ENCODE measurements around the gene AURKB. TPM values are rescaled to one million over a fixed set of nuclear protein-coding genes. Genes with fewer than 3 reads are reported as not detected.

The AURKB gene
- total and polyA plus RNA-seq, 2 of the 13 experiments (the other 11 are each of a cell fraction or from before 2014, with no cell fraction given) = 29.5 to 75.3 TPM

DNA sequence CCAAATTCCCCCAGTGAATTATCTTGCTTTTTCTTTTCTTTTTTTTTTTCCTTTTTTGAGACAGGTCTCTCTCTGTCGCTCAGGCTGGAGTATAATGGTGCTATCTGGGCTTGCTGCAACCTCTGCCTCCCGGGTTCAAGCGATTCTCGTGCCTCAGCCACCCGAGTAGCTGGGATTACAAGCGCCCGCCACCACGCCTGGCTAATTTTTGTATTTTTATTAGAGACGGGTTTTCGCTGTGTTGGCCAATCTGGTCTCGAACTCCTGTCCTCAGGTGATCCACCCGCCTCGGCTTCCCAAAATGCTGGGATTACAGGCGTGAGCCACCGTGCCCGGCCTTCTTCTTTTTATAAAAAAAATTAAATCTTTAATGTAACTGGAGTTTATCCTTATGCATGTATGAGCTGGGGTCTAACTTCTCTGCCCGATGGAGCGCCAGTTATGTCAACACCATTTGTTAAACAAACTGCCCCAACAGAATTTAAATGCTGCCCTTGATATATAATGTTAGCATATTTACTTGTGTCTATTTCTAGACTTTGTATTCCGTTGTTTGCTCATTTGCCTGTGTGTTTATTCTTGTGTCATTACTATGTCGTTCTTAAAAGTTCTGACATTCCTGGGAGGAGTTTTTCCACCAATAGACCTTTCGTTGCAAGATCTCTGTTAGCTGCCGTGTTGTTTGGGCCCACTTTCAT lies 535 bp upstream of the AURKB start (continued):
- TF ChIP-seq, protein P1, sequence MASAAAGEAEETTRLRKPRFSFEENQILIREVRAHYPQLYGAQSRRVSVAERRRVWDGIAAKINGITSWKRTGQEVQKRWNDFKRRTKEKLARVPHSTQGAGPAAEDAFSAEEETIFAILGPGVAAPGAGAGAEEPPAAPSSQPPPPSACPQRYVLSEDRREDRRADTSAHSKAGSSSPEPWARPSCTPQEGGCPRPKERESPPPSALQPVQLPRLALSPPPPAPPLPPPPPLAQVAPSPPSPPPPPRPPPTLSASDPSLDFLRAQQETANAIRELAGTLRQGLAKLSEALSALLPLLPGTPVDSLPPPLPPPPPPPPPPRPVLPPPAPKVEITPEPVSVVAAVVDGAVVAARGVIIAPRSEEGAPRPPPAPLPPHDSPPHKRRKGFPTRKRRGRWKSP (CRISPR knock-in tag; IDR thresholded peaks at IDR 0.05) = no peak
- no peak for TF ChIP-seq ZNF10 (CRISPR knock-in tag; IDR thresholded peaks at IDR 0.05; ENCODE audit: borderline replicate concordance, low read depth)
- TF ChIP-seq ZNF512 (CRISPR knock-in tag; IDR thresholded peaks at IDR 0.05) = no peak
- no peak for TF ChIP-seq ZNF18 (CRISPR knock-in tag; IDR thresholded peaks at IDR 0.05; ENCODE audit: insufficient replicate concordance)
- TF ChIP-seq GATAD2A (CRISPR knock-in tag; IDR thresholded peaks at IDR 0.05) = peak; percentile 61
- TF ChIP-seq HES4 (CRISPR knock-in tag; IDR thresholded peaks at IDR 0.05; ENCODE audit: borderline replicate concordance) = no peak
- no peak for TF ChIP-seq ZNF563 (CRISPR knock-in tag; IDR thresholded peaks at IDR 0.05)
- TF ChIP-seq KMT2A (CRISPR knock-in tag; IDR thresholded peaks at IDR 0.05) = no peak
- peak; percentile 79; the same call in 1 of the 2 replicates for TF ChIP-seq THRA (CRISPR knock-in tag; IDR thresholded peaks at IDR 0.05; ENCODE audit: borderline replicate concordance)
- no peak for TF ChIP-seq ZFP62 (CRISPR knock-in tag; IDR thresholded peaks at IDR 0.05)
- no peak for TF ChIP-seq POGZ (CRISPR knock-in tag; IDR thresholded peaks at IDR 0.05)
- 0 out of 2 replicates have a peak, but pooled peaks have one; percentile 1 for TF ChIP-seq ONECUT2 (CRISPR knock-in tag; IDR thresholded peaks at IDR 0.05)
- TF ChIP-seq REL (CRISPR knock-in tag; conservative IDR thresholded peaks at IDR 0.05) = 0 out of 2 replicates have a peak, but pooled peaks have one; percentile 22
- no peak for TF ChIP-seq PHF5A (CRISPR knock-in tag; IDR thresholded peaks at IDR 0.05; ENCODE audit: low read depth, unreplicated experiment)
- no peak for TF ChIP-seq ZNF766 (CRISPR knock-in tag; IDR thresholded peaks at IDR 0.05; ENCODE audit: borderline replicate concordance)
- TF ChIP-seq SMARCC2 (IDR thresholded peaks at IDR 0.05) = no peak
- no peak for TF ChIP-seq HIVEP1 (CRISPR knock-in tag; IDR thresholded peaks at IDR 0.05)
- TF ChIP-seq ZNF639 (CRISPR knock-in tag; conservative IDR thresholded peaks at IDR 0.05) = no peak
- TF ChIP-seq, protein P2, sequence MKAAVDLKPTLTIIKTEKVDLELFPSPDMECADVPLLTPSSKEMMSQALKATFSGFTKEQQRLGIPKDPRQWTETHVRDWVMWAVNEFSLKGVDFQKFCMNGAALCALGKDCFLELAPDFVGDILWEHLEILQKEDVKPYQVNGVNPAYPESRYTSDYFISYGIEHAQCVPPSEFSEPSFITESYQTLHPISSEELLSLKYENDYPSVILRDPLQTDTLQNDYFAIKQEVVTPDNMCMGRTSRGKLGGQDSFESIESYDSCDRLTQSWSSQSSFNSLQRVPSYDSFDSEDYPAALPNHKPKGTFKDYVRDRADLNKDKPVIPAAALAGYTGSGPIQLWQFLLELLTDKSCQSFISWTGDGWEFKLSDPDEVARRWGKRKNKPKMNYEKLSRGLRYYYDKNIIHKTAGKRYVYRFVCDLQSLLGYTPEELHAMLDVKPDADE (CRISPR knock-in tag; IDR thresholded peaks at IDR 0.05) = no peak
- no peak for TF ChIP-seq TBX2 (CRISPR knock-in tag; IDR thresholded peaks at IDR 0.05; ENCODE audit: borderline replicate concordance)
- no peak for TF ChIP-seq ESRRA (CRISPR knock-in tag; IDR thresholded peaks at IDR 0.05; ENCODE audit: low read depth)
- no peak for TF ChIP-seq ZNF333 (CRISPR knock-in tag; IDR thresholded peaks at IDR 0.05; ENCODE audit: borderline replicate concordance)

Measured in HepG2 (cell line).